ENCODE results near the gene GAREM2.

Gene GAREM2

GRCh38 chr2:26169681-26170414 lies 3.0 kb upstream of the GAREM2 start:
- no peak for DNase-seq (ENCODE audit: low spot score)

- no peak for DNase-seq (ENCODE audit: low spot score)
Observed at GRCh38 chr2:26170795-26171194, 2.1 kb upstream of the GAREM2 start.

GRCh38 chr2:26172189-26172870 lies 558 bp upstream of the GAREM2 start:
- no peak for DNase-seq (ENCODE audit: low spot score)

- DNase-seq (ENCODE audit: low spot score) = peak; percentile 49
Observed at GRCh38 chr2:26173776-26174482, 1.0 kb downstream of the GAREM2 start.

- DNase-seq (ENCODE audit: low spot score) = no peak
Observed at GRCh38 chr2:26174691-26175465, 2.0 kb downstream of the GAREM2 start.

GRCh38 chr2:26175466-26176278 lies 2.8 kb downstream of the GAREM2 start:
- no peak for DNase-seq (ENCODE audit: low spot score)

GRCh38 chr2:26176279-26176615 lies 3.4 kb downstream of the GAREM2 start:
- no peak for DNase-seq (ENCODE audit: low spot score)

- no peak for DNase-seq (ENCODE audit: low spot score)
Observed at GRCh38 chr2:26177122-26177521, 4.2 kb downstream of the GAREM2 start.

- DNase-seq (ENCODE audit: low spot score) = no peak
Observed at GRCh38 chr2:26178246-26178645, 5.4 kb downstream of the GAREM2 start.

- DNase-seq (ENCODE audit: low spot score) = no peak
Observed at GRCh38 chr2:26178746-26179436, 6.0 kb downstream of the GAREM2 start.

- DNase-seq (ENCODE audit: low spot score) = no peak
Observed at GRCh38 chr2:26179446-26179913, 6.6 kb downstream of the GAREM2 start.

- DNase-seq (ENCODE audit: low spot score) = no peak
Observed at GRCh38 chr2:26182441-26182840, 9.6 kb downstream of the GAREM2 start.

GRCh38 chr2:26182887-26183630 lies 10.2 kb downstream of the GAREM2 start:
- no peak for DNase-seq (ENCODE audit: low spot score)

GRCh38 chr2:26184121-26184520 lies 11.2 kb downstream of the GAREM2 start:
- DNase-seq (ENCODE audit: low spot score) = no peak

GRCh38 chr2:26184555-26185303 lies 11.8 kb downstream of the GAREM2 start:
- no peak for DNase-seq (ENCODE audit: low spot score)

GRCh38 chr2:26185304-26185928 lies 12.5 kb downstream of the GAREM2 start:
- DNase-seq (ENCODE audit: low spot score) = no peak

- no peak for DNase-seq (ENCODE audit: low spot score)
Observed at GRCh38 chr2:26185954-26186770, 13.3 kb downstream of the GAREM2 start.

- DNase-seq (ENCODE audit: low spot score) = no peak
Observed at GRCh38 chr2:26187114-26187513, 14.2 kb downstream of the GAREM2 start.
